Breast epithelium (tissue), 3 donors: ENCODE results near the gene COBLL1.

Source experiments
- CTCF ChIP-seq, 3 donors: fragments of 450-650 bp; IDR thresholded peaks; one replicate each; pipeline ENCODE4 v1.5.1; 2016 to 2017; ENCODE audit warnings: antibody characterized with exemption in 3 of 3, mild to moderate bottlenecking in 3 of 3, moderate library complexity in 3 of 3
- POLR2A ChIP-seq: fragments of 450-650 bp; IDR thresholded peaks from one replicate; pipeline ENCODE4 v1.6.1; 2016; ENCODE audit warnings: antibody characterized with exemption, mild to moderate bottlenecking, moderate library complexity
- POLR2AphosphoS5 ChIP-seq, 3 donors: sonication (generic); formaldehyde crosslinking; IDR thresholded peaks; one replicate each; pipeline ENCODE4 v1.6.1; 2017; ENCODE audit warnings: antibody characterized with exemption in 3 of 3

- no peak for TF ChIP-seq CTCF (IDR thresholded peaks at IDR 0.05)
- no peak for TF ChIP-seq POLR2AphosphoS5 (IDR thresholded peaks at IDR 0.05)
- no peak for TF ChIP-seq POLR2A
These were observed 164.4 kb downstream of the COBLL1 start for GRCh38 chr2:164677271-164677670.
